Measurements from ENCODE around the gene NISCH.

NISCH gene

DNA sequence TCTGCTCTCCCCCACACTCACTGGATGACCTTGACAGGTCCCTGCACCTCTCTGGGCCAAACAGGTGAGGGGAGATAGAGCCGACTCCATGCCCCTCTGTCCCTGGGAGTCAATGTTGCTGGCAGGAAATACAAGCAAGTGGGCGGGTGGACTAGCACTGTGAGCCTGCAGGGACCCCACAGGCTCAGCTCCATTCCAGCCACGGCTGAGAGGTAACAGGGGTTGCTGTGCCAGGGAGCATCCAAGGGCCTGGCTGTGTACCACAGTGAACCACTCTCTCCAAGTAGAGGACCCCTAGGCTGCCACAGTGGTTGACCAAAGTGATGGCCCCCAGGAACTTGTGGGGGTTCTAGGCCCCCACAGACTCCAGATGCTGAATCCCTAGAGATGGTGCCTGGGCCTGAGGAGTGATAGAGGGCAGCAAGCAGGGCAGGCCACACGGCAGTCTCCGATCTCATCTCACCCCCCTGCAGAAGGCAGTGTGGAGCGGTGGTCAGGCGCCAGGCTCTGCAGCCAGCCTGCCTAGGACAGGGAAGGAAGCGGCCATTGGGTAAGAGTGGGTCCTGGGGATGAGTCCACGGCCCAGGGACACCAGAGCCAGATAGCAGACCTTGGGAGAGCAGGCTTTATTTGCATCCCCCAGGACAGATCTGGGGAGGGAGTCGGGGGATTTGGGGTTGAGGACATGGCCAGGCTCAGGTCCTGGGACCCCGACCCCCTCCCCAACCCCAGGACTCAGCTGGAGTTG is 4.7 kb upstream of the NISCH start:
- no peak overlapping the region for H3K4me3 ChIP-seq (ENCODE audit: low read length)
- no peak for TF ChIP-seq CTCF (conservative IDR thresholded peaks at IDR 0.05; ENCODE audit: low read depth, low read length)
- DNase-seq (ENCODE audit: low read depth), result no peak

- no peak overlapping the region for H3K4me3 ChIP-seq (ENCODE audit: low read length)
Observed at GRCh38 chr3:52451237-52452083, 3.9 kb upstream of the NISCH start.

DNA sequence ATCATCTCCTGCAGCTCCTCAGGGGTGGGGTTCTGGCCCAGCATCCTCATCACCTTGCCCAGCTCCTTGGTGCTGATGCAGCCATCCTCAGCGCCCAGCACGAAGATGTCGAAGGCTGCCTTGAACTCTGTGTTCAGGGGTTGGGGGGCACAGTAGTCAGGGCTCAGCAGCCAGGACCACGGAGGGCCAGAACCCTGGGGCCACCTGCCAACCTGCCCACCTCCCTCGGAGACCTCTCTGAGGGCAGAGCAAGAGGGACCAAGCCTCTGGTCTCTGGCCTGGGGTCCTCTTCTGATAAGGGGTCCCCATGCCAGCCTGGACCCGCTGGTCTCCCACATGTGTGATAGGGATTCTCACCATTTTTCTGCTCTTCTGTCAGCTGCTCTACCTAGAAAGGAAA is 3.3 kb upstream of the NISCH start:
- no peak for TF ChIP-seq CTCF (conservative IDR thresholded peaks at IDR 0.05; ENCODE audit: low read depth, low read length)
- DNase-seq (ENCODE audit: low read depth), result no peak
- H3K4me3 ChIP-seq (ENCODE audit: low read length), result no peak overlapping the region

More at GRCh38 chr3:52451237-52452083, 3.9 kb upstream of the NISCH start:
- no peak for DNase-seq (ENCODE audit: low read depth)
- TF ChIP-seq CTCF (conservative IDR thresholded peaks at IDR 0.05; ENCODE audit: low read depth, low read length), result peak; percentile 5

- no peak overlapping the region for H3K4me3 ChIP-seq (ENCODE audit: low read length)
- no peak for TF ChIP-seq CTCF (conservative IDR thresholded peaks at IDR 0.05; ENCODE audit: low read depth, low read length)
- no peak for DNase-seq (ENCODE audit: low read depth)
Observed at GRCh38 chr3:52452570-52453221, 2.7 kb upstream of the NISCH start.

DNA sequence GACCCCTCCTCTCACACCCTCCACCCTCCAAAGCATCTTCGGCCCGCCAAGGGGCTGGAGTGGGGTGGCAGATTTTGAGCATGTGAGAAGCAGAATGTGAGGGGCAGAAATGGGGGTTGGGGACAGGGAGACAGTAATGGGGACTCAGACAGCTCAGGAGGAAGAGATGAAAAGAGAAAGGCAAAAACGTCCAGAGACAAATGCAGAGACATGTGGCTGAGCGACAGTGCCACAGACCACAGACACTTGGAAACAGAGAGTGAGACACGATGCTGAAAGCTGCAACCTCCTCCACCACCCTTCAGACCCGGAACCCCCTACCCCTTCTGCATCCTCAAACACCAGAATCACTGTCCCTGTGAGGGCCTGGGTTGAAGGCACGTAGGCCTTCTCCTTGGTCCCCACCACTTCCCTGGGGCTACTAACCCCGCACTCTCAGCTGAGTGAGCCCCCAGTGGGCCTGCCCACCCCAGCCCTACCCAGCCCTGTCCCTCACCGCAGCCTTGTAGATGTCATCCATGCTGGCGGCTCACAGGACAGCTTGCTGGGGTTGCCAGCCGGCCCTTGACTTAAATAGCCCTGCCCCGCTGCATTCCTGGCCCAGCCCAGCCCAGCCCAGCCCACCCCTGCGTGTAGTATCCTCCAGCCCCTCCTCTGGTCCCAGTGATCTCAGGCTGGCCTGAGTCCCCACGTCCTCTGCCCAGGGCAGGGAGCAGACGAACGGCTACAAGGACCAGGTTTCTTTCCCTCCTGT is 1.7 kb upstream of the NISCH start, which contains the start of gene TNNC1:
TSS of gene TNNC1 (minus strand) at position 546 of the 754 bp plus-strand sequence. CDS start at position 520, 26 bp downstream.
- no peak for DNase-seq (ENCODE audit: low read depth)
- TF ChIP-seq CTCF (conservative IDR thresholded peaks at IDR 0.05; ENCODE audit: low read depth, low read length), result no peak
- H3K4me3 ChIP-seq (ENCODE audit: low read length), result peak within 1 kb of the TSS; percentile 19

- DNase-seq (ENCODE audit: low read depth), result no peak
- H3K4me3 ChIP-seq (ENCODE audit: low read length), result no peak overlapping the region
- no peak for TF ChIP-seq CTCF (conservative IDR thresholded peaks at IDR 0.05; ENCODE audit: low read depth, low read length)
Observed at GRCh38 chr3:52454250-52454937, 1.0 kb upstream of the NISCH start.
